Brain microvascular endothelial cell (primary cell): ENCODE measurements around the gene RAB18.
A peak's percentile ranks its signal among the peaks of the same experiment; 100 is the strongest.

ENCODE experiments used
- DNase-seq: peaks from one replicate; pipeline ENCODE4 v3.0.0-alpha.2; 2020
- H3K27ac ChIP-seq: fragments of 250-450 bp; sonication (Bioruptor Pico); 2 replicates; pipeline ENCODE4 v1.5.1; 2020; ENCODE audit warnings: mild to moderate bottlenecking, moderate library complexity
- H3K27me3 ChIP-seq: fragments of 250-450 bp; sonication (Bioruptor Pico); replicated peaks from 2 replicates; pipeline ENCODE4 v1.5.1; 2020; ENCODE audit warnings: mild to moderate bottlenecking
- H3K36me3 ChIP-seq: fragments of 250-450 bp; sonication (Bioruptor Pico); replicated peaks from 2 replicates; pipeline ENCODE4 v1.5.1; 2020; ENCODE audit warnings: mild to moderate bottlenecking
- H3K4me3 ChIP-seq: 2 replicates; pipeline ENCODE4 v1.5.1; 2011; ENCODE audit warnings: low read depth, mild to moderate bottlenecking, control low read depth, low read length, moderate library complexity
- CTCF ChIP-seq: IDR thresholded peaks from 2 replicates; pipeline ENCODE4 v1.5.1; 2011; ENCODE audit warnings: low read depth, mild to moderate bottlenecking, moderate library complexity, low read length, control low read depth, inconsistent platforms; ENCODE audit errors: missing control alignments
- in situ Hi-C: cut with HindIII; loops from 2 replicates; pipeline ENCODE4 v1.10.0; 2017; ENCODE audit warnings: low sequenced_read_pairs, low pct_ligation_motif_present

RAB18 gene

DNA sequence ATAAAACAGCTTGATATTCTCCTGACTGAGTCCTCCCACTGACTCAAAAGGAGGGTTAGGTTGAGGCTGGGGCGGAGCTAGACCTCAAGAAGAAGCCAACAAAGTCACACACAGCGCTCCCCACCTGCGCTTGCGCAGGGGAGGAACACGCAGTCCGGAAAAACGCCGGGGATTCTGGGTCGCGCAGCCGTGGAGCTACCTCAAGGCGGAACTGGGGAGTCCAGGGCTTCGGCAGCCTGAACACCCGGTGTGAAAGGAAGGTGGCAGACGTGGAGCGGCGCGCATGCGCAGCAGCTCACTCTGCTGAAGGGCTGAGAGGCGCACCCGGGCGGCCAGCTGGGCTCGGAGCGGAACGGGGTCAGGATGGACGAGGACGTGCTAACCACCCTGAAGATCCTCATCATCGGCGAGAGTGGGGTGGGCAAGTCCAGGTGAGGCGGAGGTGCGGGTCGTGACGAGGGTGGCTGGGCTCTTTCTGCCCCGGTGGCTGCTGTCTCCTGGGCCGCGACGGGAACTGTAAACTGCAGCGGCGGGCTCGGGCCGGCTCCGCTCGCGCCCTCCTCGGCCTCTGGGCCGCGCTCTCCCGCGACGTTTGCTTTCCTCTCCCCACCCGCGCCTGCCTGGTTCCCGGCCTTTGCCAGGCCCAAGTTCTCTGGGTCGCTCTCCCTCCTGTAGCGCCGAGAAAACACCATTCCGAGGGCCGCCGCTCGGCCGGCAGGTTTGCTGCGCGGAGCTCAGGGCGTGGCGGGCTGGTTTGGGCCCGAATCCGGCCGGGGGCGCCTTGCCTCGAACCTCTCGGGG lies at the start of gene RAB18:
RAB18 (plus strand) TSS at position 298 of the 801 bp plus-strand sequence; CDS start at position 364, 66 bp downstream.
- peak; percentile 10 for TF ChIP-seq CTCF
- no peaks in the 10 kb centered on the region for H3K36me3 ChIP-seq
- in situ Hi-C loops, result no loop called here
- no peaks in the 10 kb centered on the region for H3K27me3 ChIP-seq
- DNase-seq, result peak; percentile 98
- H3K27ac ChIP-seq, result peak within 1 kb of the TSS; percentile 81
- peak within 1 kb of the TSS; percentile 96 for H3K4me3 ChIP-seq

- Histone ChIP-seq H3K27ac (no peak overlapping the region), H3K27me3 (no peaks in the 10 kb centered on the region), H3K4me3 (no peak overlapping the region), H3K36me3 (no peaks in the 10 kb centered on the region)
- TF ChIP-seq CTCF, result no peak
- no peak for DNase-seq
- in situ Hi-C loops, result no loop called here
These were observed 49.3 kb upstream of the RAB18 start for GRCh38 chr10:27454837-27455236.

GRCh38 chr10:27457261-27457945 lies 46.7 kb upstream of the RAB18 start:
- no peak for TF ChIP-seq CTCF
- Histone ChIP-seq H3K4me3 (no peak overlapping the region), H3K27me3 (no peaks in the 10 kb centered on the region), H3K36me3 (no peaks in the 10 kb centered on the region), H3K27ac (no peak overlapping the region)
- DNase-seq, result no peak
- in situ Hi-C loops, result no loop called here

GRCh38 chr10:27457966-27458365 lies 46.1 kb upstream of the RAB18 start:
- no peak for TF ChIP-seq CTCF
- H3K27ac ChIP-seq, result no peak overlapping the region
- in situ Hi-C loops, result no loop called here

DNA sequence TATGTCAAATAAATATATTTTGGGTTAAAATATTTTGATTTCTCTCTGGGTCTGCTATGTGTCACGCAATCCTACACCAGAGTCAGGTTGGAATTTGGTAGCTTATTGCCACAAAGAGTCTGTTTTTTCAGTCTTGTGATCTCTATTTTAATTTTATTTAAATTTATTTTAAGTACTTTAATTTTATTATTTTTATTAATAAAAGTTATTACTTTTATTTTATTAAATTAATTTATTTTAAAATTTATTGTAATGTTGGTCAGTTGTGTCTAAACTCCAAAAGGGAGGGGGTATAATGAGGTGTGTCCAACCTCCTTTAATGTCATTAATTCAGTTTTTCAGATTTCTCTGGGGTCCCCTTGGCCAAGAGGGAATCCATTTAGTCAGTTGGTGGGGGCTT lies 42.8 kb upstream of the RAB18 start:
- no peaks in the 10 kb centered on the region for H3K27me3 ChIP-seq
- DNase-seq, result no peak
- no peak overlapping the region for H3K4me3 ChIP-seq
- H3K36me3 ChIP-seq, result no peaks in the 10 kb centered on the region
- no peak for TF ChIP-seq CTCF
- no peak overlapping the region for H3K27ac ChIP-seq
- in situ Hi-C loops, result no loop called here

More at GRCh38 chr10:27457966-27458365, 46.1 kb upstream of the RAB18 start:
- no peaks in the 10 kb centered on the region for H3K36me3 ChIP-seq
- no peaks in the 10 kb centered on the region for H3K27me3 ChIP-seq
- no peak for DNase-seq
- H3K4me3 ChIP-seq, result no peak overlapping the region
